ENCODE measurements around the gene FAT1.
"Not testable (repeated sequence)": the region's sequence is repeated elsewhere in the genome, so short reads cannot be mapped to it uniquely, and the experiment has no call there.

FAT1 gene

GRCh38 chr4:186698028-186698427 lies 25.6 kb downstream of the FAT1 start:
- DNase-seq (ENCODE audit: low read depth in 2 of 2) = no peak

GRCh38 chr4:186695392-186695791 lies 28.3 kb downstream of the FAT1 start:
- no peak for DNase-seq (ENCODE audit: low read depth in 2 of 2)

DNA sequence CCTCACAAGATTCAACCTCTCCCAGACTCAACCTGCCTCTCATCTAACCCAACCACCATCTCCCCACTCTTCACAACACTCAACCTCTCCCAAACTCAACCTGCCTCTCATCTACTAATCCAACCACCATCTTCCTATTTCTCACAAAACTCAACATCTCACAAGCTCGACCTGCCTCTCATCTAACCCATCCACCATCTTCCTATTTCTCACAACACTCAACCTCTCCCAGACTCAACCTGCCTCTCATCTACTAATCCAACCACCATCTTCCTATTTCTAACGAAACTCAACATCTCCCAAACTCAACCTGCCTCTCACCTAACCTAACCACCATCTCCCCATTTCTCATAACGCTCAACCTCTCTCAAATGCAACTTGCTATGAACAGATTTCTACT lies 29.8 kb downstream of the FAT1 start:
- no peak for DNase-seq (ENCODE audit: low read depth in 2 of 2)

GRCh38 chr4:186693159-186693815 lies 30.4 kb downstream of the FAT1 start:
- no peak for DNase-seq (ENCODE audit: low read depth in 2 of 2)

DNA sequence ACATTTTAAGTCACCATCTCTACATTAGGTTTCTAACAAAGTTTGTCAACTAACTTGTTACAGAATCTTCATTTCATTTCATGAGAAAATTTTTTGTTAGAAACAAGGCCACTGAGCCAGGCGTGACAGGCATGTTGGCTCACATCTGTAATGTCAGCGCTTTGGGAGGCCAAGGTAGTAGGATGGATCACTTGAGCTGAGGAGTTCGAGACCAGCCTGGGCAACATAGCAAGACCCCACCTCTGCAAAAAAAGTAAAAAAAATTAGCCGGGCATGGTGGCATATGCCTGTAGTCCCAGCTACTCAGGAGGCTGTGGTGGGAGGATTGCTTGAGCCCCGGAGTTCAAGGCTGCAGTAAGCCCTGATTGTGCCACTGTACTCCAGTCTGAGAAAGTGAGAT lies 32.3 kb downstream of the FAT1 start:
- no peak for DNase-seq (ENCODE audit: low read depth in 2 of 2)

- DNase-seq (ENCODE audit: low read depth in 2 of 2) = no peak
Observed at GRCh38 chr4:186689476-186689875, 34.2 kb downstream of the FAT1 start.

- no peak for DNase-seq (ENCODE audit: low read depth in 2 of 2)
Observed at GRCh38 chr4:186688150-186688943, 35.3 kb downstream of the FAT1 start.

DNA sequence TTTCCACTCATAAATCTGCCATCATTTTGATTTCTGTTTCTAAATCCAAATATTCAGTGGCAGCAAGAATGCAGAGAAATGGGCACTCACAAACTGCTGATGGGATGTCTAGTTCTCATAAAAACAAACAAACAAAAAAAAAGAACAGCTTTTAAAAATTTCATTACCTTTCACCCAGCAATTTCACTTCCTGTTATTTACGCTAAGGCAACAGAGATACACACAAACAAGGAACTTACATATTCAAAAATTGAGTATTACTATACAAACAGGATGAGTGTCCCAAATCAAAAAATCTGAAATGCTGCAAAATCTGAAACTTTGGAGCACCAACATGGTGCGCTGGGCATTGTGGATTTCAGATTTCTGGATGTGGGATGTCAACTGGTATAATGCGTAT lies 36.4 kb downstream of the FAT1 start:
- DNase-seq (ENCODE audit: low read depth in 2 of 2) = no peak

GRCh38 chr4:186685767-186686183 lies 37.9 kb downstream of the FAT1 start:
- no peak for DNase-seq (ENCODE audit: low read depth in 2 of 2)

- no peak for DNase-seq (ENCODE audit: low read depth in 2 of 2)
Observed at GRCh38 chr4:186684889-186685309, 38.8 kb downstream of the FAT1 start.

GRCh38 chr4:186684220-186684619 lies 39.4 kb downstream of the FAT1 start:
- no peak for DNase-seq (ENCODE audit: low read depth in 2 of 2)

- DNase-seq (ENCODE audit: low read depth in 2 of 2) = no peak
Observed at GRCh38 chr4:186680641-186681040, 43.0 kb downstream of the FAT1 start.

GRCh38 chr4:186676531-186677161 lies 47.0 kb downstream of the FAT1 start:
- no peak for DNase-seq (ENCODE audit: low read depth in 2 of 2)

- DNase-seq (ENCODE audit: low read depth in 2 of 2) = no peak
Observed at GRCh38 chr4:186669735-186670134, 53.9 kb downstream of the FAT1 start.

DNA sequence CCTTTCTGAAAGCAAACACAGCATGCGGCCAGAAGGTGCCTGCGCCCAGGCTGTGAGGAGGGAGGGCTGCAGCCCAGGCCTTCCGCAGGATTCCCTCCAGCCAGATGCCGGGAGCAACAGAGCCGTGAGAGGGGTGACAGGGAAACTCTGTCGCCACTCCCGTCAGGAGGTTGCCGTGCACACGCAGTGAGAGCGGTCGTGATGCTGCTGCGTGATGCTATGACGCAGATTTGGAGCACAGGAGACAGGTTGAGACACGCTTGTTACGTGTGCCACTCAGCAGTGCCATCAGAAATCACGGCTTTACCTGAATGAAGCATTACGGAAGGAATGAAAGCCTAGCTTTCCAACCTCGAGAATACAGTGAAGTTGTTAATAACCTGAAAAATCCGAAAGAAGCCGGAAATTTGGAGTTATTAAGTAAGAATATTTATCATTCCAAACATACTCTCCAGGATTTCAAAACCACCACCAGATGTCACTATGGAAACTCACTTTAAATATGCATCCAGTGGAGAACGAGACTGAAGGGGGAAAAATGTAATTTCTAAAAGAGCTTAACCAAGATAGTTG lies 54.4 kb downstream of the FAT1 start:
- no peak for DNase-seq (ENCODE audit: low read depth in 2 of 2)

DNA sequence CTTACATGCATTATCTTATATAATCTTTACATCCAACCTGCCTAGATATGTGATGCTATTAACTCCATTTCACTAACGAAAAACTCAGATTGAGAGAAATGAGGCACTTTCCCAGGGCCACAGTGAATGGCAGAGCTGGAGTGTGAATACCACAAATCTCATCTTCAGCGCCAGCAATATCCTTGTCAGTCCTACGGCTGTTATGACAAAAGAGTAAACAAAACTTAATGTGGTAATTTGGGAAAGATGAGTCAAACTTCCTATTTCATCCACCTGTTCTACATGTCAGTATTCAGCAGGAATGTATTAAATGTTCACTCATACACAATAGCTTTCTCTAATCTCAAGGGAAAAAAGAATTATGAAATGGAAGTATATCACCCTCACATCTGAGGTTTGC lies 56.9 kb downstream of the FAT1 start:
- DNase-seq (ENCODE audit: low read depth in 2 of 2) = no peak

GRCh38 chr4:186666252-186666651 lies 57.4 kb downstream of the FAT1 start:
- DNase-seq (ENCODE audit: low read depth in 2 of 2) = no peak

DNA sequence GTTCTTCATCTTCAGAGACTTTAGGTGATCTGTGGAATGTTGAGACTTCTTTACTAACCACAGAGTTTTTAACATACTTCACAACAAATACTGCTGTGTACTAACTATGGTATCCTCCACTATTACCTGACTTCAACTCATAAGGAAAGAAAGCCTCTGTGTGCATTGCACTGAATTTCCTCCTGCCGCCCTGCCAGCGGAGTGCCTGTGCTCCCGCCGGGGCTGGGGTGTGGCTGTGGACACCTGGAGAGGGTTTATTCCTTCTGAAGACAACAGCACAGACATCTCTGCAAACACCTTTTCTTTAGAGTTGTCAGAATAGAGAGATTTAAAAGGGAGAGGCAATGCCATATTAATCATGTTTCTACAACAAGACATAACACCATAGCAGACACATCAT lies 63.3 kb downstream of the FAT1 start:
- no peak for DNase-seq (ENCODE audit: low read depth in 2 of 2)

GRCh38 chr4:186659935-186660334 lies 63.7 kb downstream of the FAT1 start:
- no peak for DNase-seq (ENCODE audit: low read depth in 2 of 2)

GRCh38 chr4:186659456-186659855 lies 64.2 kb downstream of the FAT1 start:
- DNase-seq (ENCODE audit: low read depth in 2 of 2) = not testable (repeated sequence)

- no peak for DNase-seq (ENCODE audit: low read depth in 2 of 2)
Observed at GRCh38 chr4:186658657-186659056, 65.0 kb downstream of the FAT1 start.

DNA sequence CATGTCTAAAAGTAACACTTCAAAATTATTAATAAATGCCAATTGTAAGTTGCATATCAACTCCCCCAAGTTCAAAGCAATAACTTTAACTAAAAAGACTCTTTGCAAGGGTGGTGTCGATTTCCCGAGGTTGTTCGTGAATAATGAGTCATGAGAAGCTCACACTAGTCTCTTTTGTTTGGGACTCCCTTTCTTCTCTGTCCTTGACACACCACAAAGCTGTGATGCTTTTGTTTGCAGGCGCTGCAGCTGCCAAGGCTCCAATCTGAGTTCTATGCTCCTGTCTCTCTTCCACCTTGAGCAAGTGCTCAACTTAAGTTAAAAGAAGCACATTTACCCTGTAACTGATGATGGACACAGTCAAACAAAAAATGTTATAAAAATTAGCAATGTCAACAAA lies 65.9 kb downstream of the FAT1 start:
- DNase-seq (ENCODE audit: low read depth in 2 of 2) = no peak

GRCh38 chr4:186653969-186654368 lies 69.7 kb downstream of the FAT1 start:
- no peak for DNase-seq (ENCODE audit: low read depth in 2 of 2)

Data from activated CD8-positive, alpha-beta memory T cell treated with anti-CD3 and anti-CD28 coated beads for 4 hours (primary cell).